ENCODE results near the gene SLC24A1.

DNA sequence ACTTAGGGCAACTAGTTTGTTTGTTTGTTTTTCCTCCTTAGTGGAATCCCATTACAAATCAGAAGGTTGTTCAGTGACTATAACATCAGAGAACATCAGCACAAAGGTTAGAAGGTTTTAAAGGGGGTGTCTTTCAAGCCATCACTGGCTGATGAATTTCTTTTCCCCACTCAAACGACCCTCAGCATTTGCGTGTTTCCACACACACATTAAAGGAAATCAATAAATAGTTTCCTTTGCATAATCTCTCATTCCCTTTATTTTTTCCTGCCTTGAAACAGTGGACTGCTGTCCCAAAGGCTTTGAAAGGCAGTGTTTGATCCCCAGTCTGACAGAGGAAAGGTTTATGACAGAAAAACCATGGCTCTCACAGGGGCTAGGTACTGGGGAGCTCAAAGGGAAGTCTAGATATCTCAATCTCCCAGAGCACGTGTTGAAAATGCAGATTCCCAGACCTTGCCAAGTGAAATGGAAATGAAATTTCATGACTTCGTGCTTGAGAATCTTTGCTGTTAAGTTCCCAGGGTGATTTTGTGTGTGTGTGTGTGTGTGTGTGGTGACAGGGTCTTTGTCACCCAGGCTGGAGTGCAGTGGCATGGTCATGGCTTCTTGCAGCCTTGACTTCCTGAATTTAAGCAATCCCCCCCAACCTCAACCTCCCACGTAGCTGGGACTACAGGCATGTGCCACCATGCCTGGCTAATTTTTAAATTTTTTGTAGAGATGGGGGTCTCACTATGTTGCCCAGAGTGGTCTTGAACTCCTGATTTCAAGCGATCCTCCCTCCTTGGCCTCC, 8.6 kb upstream of the SLC24A1 start:
- TF ChIP-seq, protein P1, sequence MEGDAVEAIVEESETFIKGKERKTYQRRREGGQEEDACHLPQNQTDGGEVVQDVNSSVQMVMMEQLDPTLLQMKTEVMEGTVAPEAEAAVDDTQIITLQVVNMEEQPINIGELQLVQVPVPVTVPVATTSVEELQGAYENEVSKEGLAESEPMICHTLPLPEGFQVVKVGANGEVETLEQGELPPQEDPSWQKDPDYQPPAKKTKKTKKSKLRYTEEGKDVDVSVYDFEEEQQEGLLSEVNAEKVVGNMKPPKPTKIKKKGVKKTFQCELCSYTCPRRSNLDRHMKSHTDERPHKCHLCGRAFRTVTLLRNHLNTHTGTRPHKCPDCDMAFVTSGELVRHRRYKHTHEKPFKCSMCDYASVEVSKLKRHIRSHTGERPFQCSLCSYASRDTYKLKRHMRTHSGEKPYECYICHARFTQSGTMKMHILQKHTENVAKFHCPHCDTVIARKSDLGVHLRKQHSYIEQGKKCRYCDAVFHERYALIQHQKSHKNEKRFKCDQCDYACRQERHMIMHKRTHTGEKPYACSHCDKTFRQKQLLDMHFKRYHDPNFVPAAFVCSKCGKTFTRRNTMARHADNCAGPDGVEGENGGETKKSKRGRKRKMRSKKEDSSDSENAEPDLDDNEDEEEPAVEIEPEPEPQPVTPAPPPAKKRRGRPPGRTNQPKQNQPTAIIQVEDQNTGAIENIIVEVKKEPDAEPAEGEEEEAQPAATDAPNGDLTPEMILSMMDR (IDR thresholded peaks at IDR 0.05 in 8 of 11, conservative IDR thresholded peaks at IDR 0.05 in 3 of 11) = no peak
- TF ChIP-seq POLR2AphosphoS5 (IDR thresholded peaks at IDR 0.05) (no peak), POLR2A (IDR thresholded peaks at IDR 0.05) (no peak)

Measured in spleen (tissue), 7 donors.